ENCODE data around the gene SERTAD2. TPM values are rescaled to one million over a fixed set of nuclear protein-coding genes. Genes with fewer than 3 reads are reported as not detected.

Gene SERTAD2
- polyA plus RNA-seq, 3 donors: 3.9 to 17.3 (median 8.9) TPM

GRCh38 chr2:64604155-64604554 is 49.6 kb downstream of the SERTAD2 start:
- WGBS, 3 donors: 87 to 94% (median 90%) methylated on average over 2 of the region's 2 CpGs
- H3K27ac ChIP-seq (ENCODE audit: low read depth, low read length): no peak overlapping the region

GRCh38 chr2:64602436-64602835 is 51.3 kb downstream of the SERTAD2 start:
- no peak overlapping the region for H3K27ac ChIP-seq (ENCODE audit: low read depth, low read length)
- WGBS, 3 donors: 92 to 94% (median 93%) methylated on average over 11 of the region's 11 CpGs

DNA sequence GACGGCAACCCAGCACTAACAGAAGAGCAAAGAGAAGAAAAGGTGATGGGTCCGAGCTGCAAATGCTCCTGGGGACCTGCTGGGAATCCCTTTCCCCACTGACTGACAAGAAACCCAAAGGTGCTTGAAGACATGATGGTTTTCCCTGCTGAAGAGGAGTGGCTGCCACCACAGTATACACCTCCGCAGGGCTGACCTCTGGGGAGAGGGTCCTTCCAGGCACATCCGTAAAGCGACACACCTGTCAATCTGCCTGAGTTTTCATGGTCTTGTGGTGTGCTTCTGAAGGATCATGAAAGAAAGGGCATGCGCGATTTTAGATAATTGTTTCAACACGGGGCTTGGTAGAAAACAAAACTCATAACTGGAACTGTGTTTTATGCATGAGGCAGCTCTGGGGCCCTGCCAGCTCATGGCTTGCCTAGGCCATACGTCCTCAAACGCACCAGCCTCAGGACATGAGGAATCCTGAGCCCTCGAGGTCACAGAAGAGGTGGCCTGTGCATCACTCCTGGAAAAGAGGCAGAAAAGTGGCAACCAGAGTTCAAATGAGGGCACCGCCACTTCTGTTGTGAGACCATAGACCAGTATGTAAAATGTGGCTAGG is 51.8 kb downstream of the SERTAD2 start:
- H3K27ac ChIP-seq (ENCODE audit: low read depth, low read length): no peak overlapping the region
- WGBS, 3 donors: 84 to 90% (median 86%) methylated on average over 12 of the region's 12 CpGs

GRCh38 chr2:64601034-64601754 is 52.5 kb downstream of the SERTAD2 start:
- 55 to 66% (median 65%) methylated on average over 8 of the region's 8 CpGs for WGBS, 3 donors
- H3K27ac ChIP-seq (ENCODE audit: low read depth, low read length): no peak overlapping the region

GRCh38 chr2:64599469-64599868 is 54.2 kb downstream of the SERTAD2 start:
- 34 to 55% (median 38%) methylated on average over 3 of the region's 3 CpGs for WGBS, 3 donors
- H3K27ac ChIP-seq (ENCODE audit: low read depth, low read length): no peak overlapping the region

- 96 to 98% (median 98%) methylated on average over 6 of the region's 6 CpGs for WGBS, 3 donors
- H3K27ac ChIP-seq (ENCODE audit: low read depth, low read length): no peak overlapping the region
Observed at GRCh38 chr2:64598226-64598625, 55.5 kb downstream of the SERTAD2 start.

- 41 to 53% (median 48%) methylated on average over 4 of the region's 4 CpGs for WGBS, 3 donors
- H3K27ac ChIP-seq (ENCODE audit: low read depth, low read length): no peak overlapping the region
Observed at GRCh38 chr2:64595397-64596176, 58.1 kb downstream of the SERTAD2 start.

- no peak overlapping the region for H3K27ac ChIP-seq (ENCODE audit: low read depth, low read length)
- WGBS, 3 donors: 79 to 87% (median 83%) methylated on average over 7 of the region's 7 CpGs
Observed at GRCh38 chr2:64594226-64594989, 59.3 kb downstream of the SERTAD2 start.

- H3K27ac ChIP-seq (ENCODE audit: low read depth, low read length): no peak overlapping the region
- 78 to 84% (median 83%) methylated on average over 4 of the region's 4 CpGs for WGBS, 3 donors
Observed at GRCh38 chr2:64593035-64593655, 60.6 kb downstream of the SERTAD2 start.

DNA sequence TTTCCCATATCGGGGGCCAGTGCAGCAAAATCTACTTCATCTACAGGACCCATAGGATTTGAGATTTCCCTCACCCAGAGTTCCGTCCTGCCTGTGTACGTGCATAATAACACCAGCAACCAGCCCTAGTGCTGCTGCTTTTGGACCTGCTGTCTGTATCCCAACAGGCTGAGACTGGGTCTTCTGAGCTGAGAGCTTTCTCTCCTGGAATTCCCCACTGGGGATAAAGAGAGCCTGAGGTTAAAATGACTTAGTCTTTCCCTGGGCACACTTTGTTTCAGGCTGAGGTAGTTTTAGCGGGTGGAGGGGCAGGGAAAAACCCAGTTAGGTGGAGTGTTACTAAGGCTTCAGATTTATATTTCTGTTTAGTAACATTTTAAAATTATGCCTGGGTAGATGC is 62.5 kb downstream of the SERTAD2 start:
- 91 to 95% (median 93%) methylated on average over 4 of the region's 4 CpGs for WGBS, 3 donors
- no peak overlapping the region for H3K27ac ChIP-seq (ENCODE audit: low read depth, low read length)

- H3K27ac ChIP-seq (ENCODE audit: low read depth, low read length): no peak overlapping the region
Observed at GRCh38 chr2:64587561-64587960, 66.2 kb downstream of the SERTAD2 start.

GRCh38 chr2:64586883-64587481 is 66.7 kb downstream of the SERTAD2 start:
- no peak overlapping the region for H3K27ac ChIP-seq (ENCODE audit: low read depth, low read length)
- WGBS, 3 donors: 46 to 63% (median 50%) methylated on average over 6 of the region's 6 CpGs

DNA sequence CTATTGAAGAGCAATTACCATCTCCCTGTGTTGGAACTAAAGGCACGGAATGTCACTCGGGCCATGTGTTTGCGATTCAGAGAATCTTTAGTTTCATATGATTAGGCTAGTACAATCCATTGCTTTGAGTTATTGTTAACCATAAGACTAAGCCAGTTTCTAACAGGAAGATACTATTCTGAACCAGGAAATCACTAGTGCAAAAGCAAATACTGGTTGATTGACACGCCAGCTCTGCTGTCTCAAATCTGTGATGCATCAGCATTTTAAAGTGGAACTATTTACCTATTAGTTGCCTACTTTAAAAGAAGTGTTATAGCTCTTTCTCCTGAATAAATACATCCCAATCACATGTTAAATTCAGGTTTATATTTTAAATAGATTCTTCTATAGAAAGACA is 67.7 kb downstream of the SERTAD2 start:
- no peak overlapping the region for H3K27ac ChIP-seq (ENCODE audit: low read depth, low read length)
- 81 to 91% (median 85%) methylated on average over 4 of the region's 4 CpGs for WGBS, 3 donors

GRCh38 chr2:64582774-64583340 is 70.9 kb downstream of the SERTAD2 start:
- H3K27ac ChIP-seq (ENCODE audit: low read depth, low read length): no peak overlapping the region
- 44 to 90% (median 85%) methylated on average over 5 of the region's 5 CpGs for WGBS, 3 donors

- 93 to 98% (median 97%) methylated on average over 1 of the region's 1 CpG for WGBS, 3 donors
- no peak overlapping the region for H3K27ac ChIP-seq (ENCODE audit: low read depth, low read length)
Observed at GRCh38 chr2:64581777-64582539, 71.8 kb downstream of the SERTAD2 start.
